GM12801 (cell line): Measurements from ENCODE around the gene CERS5.

ENCODE experiments used
- TF ChIP-seq, protein P1 (sequence below): IDR thresholded peaks from one replicate; pipeline ENCODE4 v1.5.1; 2011; ENCODE audit warnings: control low read depth; ENCODE audit not compliant: insufficient read length; ENCODE audit errors: extremely low read depth

CERS5 gene

DNA sequence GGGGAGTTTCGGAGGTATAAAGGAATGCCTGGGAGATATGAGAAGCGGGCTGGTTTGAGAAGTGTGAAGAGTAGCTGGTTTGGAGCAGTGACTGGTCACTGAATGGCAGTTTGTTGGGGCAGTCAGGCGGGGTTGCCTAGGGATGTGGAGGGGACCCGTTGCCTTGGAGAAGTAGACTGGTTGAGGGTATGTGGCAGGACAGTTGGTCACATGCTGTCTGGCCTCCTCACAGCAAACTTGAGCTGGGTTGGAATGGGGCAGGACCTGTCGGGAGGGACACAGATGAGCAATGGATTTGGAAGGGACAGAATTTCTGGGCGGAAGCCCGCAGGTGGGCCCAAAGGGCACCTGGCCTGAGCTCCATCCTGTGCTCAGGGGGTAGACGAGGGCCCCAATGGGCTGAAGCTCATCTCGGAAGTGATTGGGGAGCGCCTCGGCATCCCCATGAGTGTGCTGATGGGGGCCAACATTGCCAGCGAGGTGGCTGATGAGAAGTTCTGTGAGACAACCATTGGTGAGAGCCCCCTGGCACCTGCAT is 61.2 kb downstream of the CERS5 start:
- TF ChIP-seq, protein P1, sequence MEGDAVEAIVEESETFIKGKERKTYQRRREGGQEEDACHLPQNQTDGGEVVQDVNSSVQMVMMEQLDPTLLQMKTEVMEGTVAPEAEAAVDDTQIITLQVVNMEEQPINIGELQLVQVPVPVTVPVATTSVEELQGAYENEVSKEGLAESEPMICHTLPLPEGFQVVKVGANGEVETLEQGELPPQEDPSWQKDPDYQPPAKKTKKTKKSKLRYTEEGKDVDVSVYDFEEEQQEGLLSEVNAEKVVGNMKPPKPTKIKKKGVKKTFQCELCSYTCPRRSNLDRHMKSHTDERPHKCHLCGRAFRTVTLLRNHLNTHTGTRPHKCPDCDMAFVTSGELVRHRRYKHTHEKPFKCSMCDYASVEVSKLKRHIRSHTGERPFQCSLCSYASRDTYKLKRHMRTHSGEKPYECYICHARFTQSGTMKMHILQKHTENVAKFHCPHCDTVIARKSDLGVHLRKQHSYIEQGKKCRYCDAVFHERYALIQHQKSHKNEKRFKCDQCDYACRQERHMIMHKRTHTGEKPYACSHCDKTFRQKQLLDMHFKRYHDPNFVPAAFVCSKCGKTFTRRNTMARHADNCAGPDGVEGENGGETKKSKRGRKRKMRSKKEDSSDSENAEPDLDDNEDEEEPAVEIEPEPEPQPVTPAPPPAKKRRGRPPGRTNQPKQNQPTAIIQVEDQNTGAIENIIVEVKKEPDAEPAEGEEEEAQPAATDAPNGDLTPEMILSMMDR = no peak

DNA sequence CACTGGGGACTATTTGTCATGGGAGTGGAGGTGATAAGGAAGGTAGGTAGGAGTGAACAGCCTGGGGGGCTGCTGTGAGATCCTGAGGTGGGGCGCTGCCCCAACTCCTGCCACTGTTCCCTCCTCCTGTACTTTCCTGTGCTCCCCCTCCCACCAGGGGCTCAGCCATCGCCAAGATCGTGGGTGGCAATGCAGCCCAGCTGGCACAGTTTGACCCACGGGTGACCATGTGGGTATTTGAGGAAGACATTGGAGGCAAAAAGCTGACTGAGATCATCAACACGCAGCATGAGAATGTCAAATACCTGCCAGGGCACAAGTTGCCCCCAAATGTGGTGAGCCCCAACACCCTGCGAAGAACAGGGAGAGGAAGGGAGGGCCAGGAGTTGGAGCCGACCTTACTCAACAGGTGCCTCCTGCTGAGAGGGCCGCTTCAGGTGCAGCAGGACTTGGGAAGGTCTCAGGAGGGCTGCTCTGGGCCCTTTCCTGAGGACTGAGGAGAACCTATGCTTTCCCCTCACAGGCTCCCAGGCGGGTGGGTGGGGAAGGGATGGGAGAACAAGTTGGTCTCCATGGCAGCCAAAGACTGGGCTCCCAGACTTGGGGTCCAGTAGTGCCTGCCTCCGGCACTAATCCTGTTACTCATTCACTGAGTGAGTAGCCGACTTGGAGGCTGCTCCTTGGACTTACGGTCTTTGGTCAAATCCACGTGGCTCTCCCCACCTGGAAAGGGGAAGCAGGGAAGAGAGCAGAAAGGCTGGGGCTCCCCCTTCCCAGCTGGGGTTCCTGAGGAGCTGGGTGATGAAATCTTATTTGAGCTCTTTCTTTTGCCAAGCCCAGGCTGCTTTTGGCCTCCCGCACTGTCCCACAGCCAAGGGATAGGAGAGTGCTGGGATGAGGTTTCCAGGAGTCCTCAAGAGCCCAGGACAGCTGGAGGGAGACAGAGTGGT is 62.5 kb downstream of the CERS5 start:
- TF ChIP-seq, protein P1 = no peak

DNA sequence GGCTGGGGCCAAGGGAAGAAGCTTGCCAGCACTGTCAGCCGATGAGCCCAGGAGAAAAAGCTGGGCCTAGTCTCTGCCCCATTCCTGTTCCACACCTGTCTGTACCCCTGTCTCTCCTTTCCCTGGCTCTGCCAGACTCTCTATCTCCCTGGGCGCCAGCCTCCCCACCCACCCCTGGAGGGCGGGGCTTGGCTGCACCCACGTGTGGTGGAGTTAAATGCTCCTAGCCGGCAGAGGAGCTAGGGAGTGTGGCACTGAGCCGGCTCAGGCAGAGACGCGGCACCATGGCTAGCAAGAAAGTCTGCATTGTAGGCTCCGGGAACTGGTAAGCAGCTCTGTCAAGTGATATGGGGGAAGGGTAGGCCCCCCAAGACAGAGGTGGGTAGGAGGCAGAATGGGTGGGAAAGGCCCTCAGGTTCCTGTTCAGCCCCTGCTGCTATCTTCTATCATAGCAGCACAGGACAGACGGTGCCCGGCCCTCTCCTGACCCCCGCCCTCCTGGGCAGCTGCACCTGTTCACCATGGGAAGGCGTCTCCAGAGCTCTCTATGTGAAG is 63.3 kb downstream of the CERS5 start, which contains the start of gene GPD1:
TSS of gene GPD1 (plus strand) at position 242 of the 555 bp plus-strand sequence. CDS start at position 285, 43 bp downstream.
- TF ChIP-seq, protein P1 = no peak

DNA sequence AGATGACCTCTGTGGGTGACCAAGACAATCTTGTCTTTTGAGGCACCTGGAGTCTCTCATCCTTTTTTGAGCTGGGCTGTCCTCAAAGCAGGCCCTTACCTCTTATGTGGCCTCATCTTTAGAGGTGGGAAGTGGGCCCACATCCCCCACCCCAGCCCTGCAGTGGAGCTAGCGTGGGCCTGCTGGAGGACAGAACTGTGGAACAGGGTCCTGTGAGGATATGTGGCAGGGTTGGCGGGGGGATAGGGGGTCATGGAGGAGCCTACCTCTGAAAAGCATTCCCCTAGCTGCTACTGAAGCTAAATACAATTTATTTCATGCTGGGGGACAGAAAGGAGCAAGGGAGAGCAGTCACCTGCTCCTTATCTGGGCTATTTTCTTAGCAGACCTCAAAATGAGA is 63.8 kb downstream of the CERS5 start:
- TF ChIP-seq, protein P1 = no peak

DNA sequence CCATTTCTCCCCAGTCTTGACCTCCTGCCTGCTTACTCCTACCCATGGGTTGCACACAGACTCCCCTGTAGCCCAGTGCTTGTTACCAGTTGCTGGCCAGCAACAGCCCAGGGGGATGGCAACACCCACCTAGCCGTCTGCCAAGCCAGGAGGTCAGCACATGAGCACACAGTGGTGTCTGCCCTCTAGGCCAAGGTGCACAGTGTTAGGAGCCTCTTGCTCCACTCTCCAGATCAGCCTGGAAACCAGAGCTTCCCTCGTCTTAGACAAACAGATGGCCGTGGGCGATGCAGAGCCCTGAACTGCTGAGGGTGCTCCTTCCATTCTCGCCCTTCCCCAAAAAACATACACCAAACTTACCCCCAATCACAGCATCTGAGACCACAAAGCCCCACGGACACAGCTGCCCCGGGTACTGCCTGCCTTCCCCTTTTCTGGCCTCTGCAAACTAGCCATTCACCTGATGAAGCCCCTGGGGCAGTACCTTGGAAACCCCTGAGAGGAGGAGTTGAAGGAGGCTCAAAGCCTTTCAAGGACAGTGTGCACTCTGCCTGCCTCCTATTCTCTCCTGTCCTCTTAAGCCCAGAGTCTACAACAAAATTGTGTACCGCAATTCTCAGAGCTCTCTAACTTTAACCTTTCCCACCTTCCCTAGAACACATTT is 64.4 kb downstream of the CERS5 start:
- TF ChIP-seq, protein P1 = no peak

DNA sequence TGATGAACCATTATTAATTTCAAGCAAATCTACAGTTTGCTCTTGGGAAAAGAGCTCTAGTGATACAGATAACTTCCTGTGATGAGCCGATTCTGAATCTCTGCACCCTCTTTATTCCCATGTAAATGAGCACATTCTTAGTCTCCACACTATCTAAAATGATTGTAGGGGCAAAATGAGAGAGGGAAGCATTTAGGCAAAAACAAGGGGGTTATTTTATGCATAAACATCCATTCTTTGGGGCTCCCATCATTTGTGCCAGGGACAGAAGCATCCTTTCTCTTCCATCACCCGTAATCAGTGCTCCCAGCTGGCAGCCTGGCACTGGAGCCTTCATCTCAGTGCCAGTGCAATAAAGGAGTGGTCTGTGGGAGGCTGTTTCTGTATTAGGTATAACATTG is 65.0 kb downstream of the CERS5 start:
- TF ChIP-seq, protein P1 = no peak

DNA sequence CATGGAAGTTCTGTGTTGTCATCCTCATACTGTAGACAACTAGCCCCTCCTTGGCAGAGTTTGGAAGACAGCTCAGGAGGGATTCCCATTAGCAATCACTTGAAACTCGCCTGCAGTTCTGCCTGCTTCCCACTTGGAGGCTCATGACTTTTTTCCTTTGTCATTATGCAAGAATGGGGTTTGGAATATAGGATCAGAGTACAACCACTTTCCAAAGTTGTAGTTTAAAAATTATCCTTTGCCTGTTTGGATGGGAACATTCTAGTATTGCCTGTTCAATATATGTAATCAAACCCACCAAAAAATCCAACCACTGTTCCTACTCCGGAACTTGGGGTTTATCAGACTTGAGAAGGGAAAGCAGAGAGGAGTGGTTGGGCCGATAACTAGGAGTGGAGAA is 65.5 kb downstream of the CERS5 start:
- TF ChIP-seq, protein P1 = no peak
